ENCODE data around the gene ACOT9.
"Not testable (repeated sequence)": the region's sequence is repeated elsewhere in the genome, so short reads cannot be mapped to it uniquely, and the experiment has no call there.

The ACOT9 gene

DNA sequence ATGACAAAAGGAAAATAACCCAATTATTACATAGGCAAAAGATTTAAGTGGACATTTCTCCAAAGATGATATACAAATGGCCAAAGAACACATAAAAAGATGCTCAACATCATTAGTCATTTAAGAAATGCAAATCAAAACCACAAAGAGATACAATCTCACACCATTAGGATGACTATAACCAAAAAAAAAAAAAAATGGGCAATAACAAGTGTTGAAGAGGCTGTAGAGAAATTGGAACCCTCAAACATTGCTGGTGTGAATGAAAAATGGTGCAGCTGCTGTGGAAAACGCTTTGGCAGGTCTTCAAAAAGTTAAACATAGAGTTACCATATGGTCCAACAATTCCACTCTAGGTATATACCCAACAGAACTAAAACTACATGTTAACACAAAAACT lies 81.4 kb downstream of the ACOT9 start:
- DNase-seq (ENCODE audit: low read depth) = no peak
- H3K4me3 ChIP-seq (ENCODE audit: control insufficient read depth, low read depth, low read length) = no peak overlapping the region
- no peak for TF ChIP-seq CTCF (conservative IDR thresholded peaks at IDR 0.05; ENCODE audit: control insufficient read depth, insufficient read depth, low read depth, low read length)

DNA sequence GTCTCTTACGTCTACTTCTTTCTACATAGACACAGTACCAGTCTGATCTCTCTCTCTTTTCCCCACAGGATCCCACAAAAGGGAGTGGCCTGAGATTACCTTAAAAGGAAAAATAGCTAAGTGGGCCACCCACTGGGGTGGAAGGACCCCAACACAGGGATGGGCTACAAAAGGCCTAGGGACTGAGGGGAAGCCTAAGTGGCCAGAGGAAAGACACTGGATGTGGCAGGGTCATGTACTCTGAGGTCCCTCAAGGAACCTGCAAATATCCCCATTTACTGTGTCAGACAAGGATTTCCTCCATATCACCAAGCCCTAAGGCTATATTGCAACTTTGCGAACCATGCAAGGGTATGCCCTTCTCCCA lies 82.3 kb downstream of the ACOT9 start:
- H3K4me3 ChIP-seq (ENCODE audit: control insufficient read depth, low read depth, low read length) = no peak overlapping the region
- no peak for DNase-seq (ENCODE audit: low read depth)
- TF ChIP-seq CTCF (conservative IDR thresholded peaks at IDR 0.05; ENCODE audit: control insufficient read depth, insufficient read depth, low read depth, low read length) = no peak

DNA sequence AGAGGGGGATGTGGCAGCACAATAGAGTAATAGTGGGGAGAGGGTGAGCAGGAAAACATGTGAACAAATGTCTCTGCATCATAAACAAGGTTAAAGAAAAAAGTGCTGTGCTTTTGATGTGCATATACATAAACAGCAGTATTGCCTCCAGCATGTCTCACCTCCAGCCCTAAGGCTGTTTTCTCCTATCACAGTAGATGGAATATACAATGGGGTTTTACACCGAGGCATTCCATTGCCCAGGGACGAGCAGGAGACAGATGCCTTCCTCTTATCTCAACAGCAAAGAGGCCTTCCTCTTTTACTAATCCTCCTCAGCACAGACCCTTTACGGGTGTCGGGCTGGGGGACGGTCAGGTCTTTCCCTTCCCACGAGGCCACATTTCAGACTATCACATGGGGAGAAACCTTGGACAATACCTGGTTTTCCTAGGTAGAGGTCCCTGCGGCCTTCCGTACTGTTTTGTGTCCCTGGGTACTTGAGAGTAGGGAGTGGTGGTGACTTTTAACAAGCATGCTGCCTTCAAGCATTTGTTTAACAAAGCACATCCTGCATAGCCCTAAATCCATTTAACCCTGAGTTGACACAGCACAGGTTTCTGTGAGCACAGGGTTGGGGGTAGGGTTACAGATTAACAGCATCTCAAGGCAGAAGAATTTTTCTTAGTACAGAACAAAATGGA lies 82.9 kb downstream of the ACOT9 start:
- not testable (repeated sequence) for H3K4me3 ChIP-seq (ENCODE audit: control insufficient read depth, low read depth, low read length)

GRCh38 chrX:23659339-23659738 lies 83.7 kb downstream of the ACOT9 start:
- H3K4me3 ChIP-seq (ENCODE audit: control insufficient read depth, low read depth, low read length) = no peak overlapping the region
- no peak for TF ChIP-seq CTCF (conservative IDR thresholded peaks at IDR 0.05; ENCODE audit: control insufficient read depth, insufficient read depth, low read depth, low read length)
- no peak for DNase-seq (ENCODE audit: low read depth)

More for the DNA sequence above, 82.9 kb downstream of the ACOT9 start:
- DNase-seq (ENCODE audit: low read depth) = not testable (repeated sequence)

GRCh38 chrX:23656684-23657083 lies 86.4 kb downstream of the ACOT9 start:
- no peak overlapping the region for H3K4me3 ChIP-seq (ENCODE audit: control insufficient read depth, low read depth, low read length)
- DNase-seq (ENCODE audit: low read depth) = peak; percentile 17
- no peak for TF ChIP-seq CTCF (conservative IDR thresholded peaks at IDR 0.05; ENCODE audit: control insufficient read depth, insufficient read depth, low read depth, low read length)

DNA sequence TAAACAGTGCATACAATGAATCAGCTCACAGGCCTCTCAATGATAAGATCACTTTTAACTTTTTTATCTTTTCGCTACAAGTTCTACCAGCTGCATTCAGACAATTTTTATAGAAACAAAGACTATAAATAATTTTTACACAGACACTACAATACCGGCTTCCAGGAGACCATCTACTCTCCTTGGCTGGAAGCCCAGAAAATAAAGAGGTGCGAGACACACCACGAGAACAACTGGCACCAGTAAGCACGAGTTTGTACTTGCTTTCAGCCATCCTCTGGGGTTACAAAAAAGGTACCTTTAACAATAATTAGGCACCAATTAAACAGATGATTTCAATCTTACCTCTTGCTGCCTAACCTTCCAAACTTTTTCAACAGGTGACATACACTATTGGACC lies 87.0 kb downstream of the ACOT9 start:
- H3K4me3 ChIP-seq (ENCODE audit: control insufficient read depth, low read depth, low read length) = no peak overlapping the region
- DNase-seq (ENCODE audit: low read depth) = no peak
- no peak for TF ChIP-seq CTCF (conservative IDR thresholded peaks at IDR 0.05; ENCODE audit: control insufficient read depth, insufficient read depth, low read depth, low read length)
